Epithelial cell of esophagus (primary cell): ENCODE results near the gene PEAK3.

Experiments
- DNase-seq: peaks from one replicate; pipeline ENCODE4 v3.0.0; 2010; ENCODE audit warnings: low read depth
- H3K4me3 ChIP-seq: 2 replicates; pipeline ENCODE4 v1.5.1; 2011; ENCODE audit warnings: mild to moderate bottlenecking, low read length, control low read depth
- CTCF ChIP-seq: IDR thresholded peaks from 2 replicates; pipeline ENCODE4 v1.5.1; 2011; ENCODE audit warnings: low read depth, mild to moderate bottlenecking, low read length, control low read depth, inconsistent platforms; ENCODE audit not compliant: insufficient read depth; ENCODE audit errors: missing control alignments

PEAK3 gene

GRCh38 chr19:2229103-2230032, 52.6 kb downstream of the PEAK3 start:
- H3K4me3 ChIP-seq: no peak overlapping the region
- no peak for DNase-seq
- TF ChIP-seq CTCF: no peak

GRCh38 chr19:2228157-2229030, 53.6 kb downstream of the PEAK3 start:
- H3K4me3 ChIP-seq: no peak overlapping the region
- TF ChIP-seq CTCF: no peak
- no peak for DNase-seq

- no peak overlapping the region for H3K4me3 ChIP-seq
- no peak for DNase-seq
- TF ChIP-seq CTCF: no peak
Measured at GRCh38 chr19:2227415-2228156, 54.4 kb downstream of the PEAK3 start.

- DNase-seq: no peak
- TF ChIP-seq CTCF: no peak
- H3K4me3 ChIP-seq: no peak overlapping the region
Measured at GRCh38 chr19:2226840-2227360, 55.1 kb downstream of the PEAK3 start.

GRCh38 chr19:2226051-2226839, 55.7 kb downstream of the PEAK3 start:
- no peak for TF ChIP-seq CTCF
- DNase-seq: no peak
- H3K4me3 ChIP-seq: no peak overlapping the region

GRCh38 chr19:2225415-2226050, 56.4 kb downstream of the PEAK3 start:
- no peak for DNase-seq
- H3K4me3 ChIP-seq: no peak overlapping the region
- TF ChIP-seq CTCF: no peak
